Prostate gland (tissue), 2 donors: ENCODE measurements around the gene ZNF536. TPM values are rescaled to one million over a fixed set of nuclear protein-coding genes. Genes with fewer than 3 reads are reported as not detected.
A peak's percentile ranks its signal among the peaks of the same experiment; 100 is the strongest.

Experiments used
- DNase-seq: peaks from one replicate; pipeline ENCODE4 v3.0.0-alpha.2; 2019; ENCODE audit warnings: low spot score
- H3K27ac ChIP-seq, 2 donors: fragments of 200-600 bp; sonication (generic); 2 replicates each; pipeline ENCODE4 v1.5.1; 2017 to 2019
- H3K27me3 ChIP-seq: fragments of 200-600 bp; sonication (generic); replicated peaks from 2 replicates; pipeline ENCODE4 v1.5.1; 2019; ENCODE audit not compliant: insufficient read depth
- H3K36me3 ChIP-seq, 2 donors: fragments of 200-600 bp; sonication (generic); 1 replicate in 1 of 2; 2 replicates in 1 of 2; pipeline versions ENCODE4 v1.5.1 to v1.8.1; 2017 to 2019
- H3K4me1 ChIP-seq: fragments of 200-600 bp; sonication (generic); replicated peaks from 2 replicates; pipeline ENCODE4 v1.5.1; 2019
- H3K4me3 ChIP-seq, 2 donors: fragments of 200-600 bp; sonication (generic); 2 replicates each; pipeline ENCODE4 v1.5.1; 2017 to 2019
- H3K9me3 ChIP-seq: fragments of 200-600 bp; sonication (generic); 2 replicates; pipeline ENCODE4 v1.5.1; 2017
- POLR2A ChIP-seq: fragments of 450-650 bp; IDR thresholded peaks from one replicate; pipeline ENCODE4 v1.6.1; 2016; ENCODE audit warnings: antibody characterized with exemption, mild to moderate bottlenecking
- POLR2AphosphoS5 ChIP-seq: sonication (generic); formaldehyde crosslinking; IDR thresholded peaks from one replicate; pipeline ENCODE4 v1.6.1; 2017; ENCODE audit warnings: antibody characterized with exemption
- WGBS: methylation state at CpG from one replicate; pipeline ENCODE4 v1.1.5; 2018; 5-methylcytosine and 5-hydroxymethylcytosine counted together
- intact Hi-C: fragments of 100-400 bp; cut with DNase I; formaldehyde crosslinking; loops from one replicate; pipeline ENCODE4 v1.14.2; 2022
- total RNA-seq, 2 donors: library from RNA; depleted of rRNA; stranded (reverse); fragments of >200 nt; gene quantifications; one replicate each; pipeline ENCODE4 v1.1.0, GENCODE V29; 2016
- TF ChIP-seq, protein P1 (sequence below), 4 experiments: fragments of 200-600 bp in 2 of 4; fragments of 450-650 bp in 2 of 4; sonication (generic) in 2 of 4; IDR thresholded peaks; 1 replicate in 3 of 4; 2 replicates in 1 of 4; pipeline ENCODE4 v1.5.1; 2016 to 2019; ENCODE audit warnings: antibody characterized with exemption in 4 of 4, mild to moderate bottlenecking in 2 of 4, moderate library complexity in 2 of 4

ZNF536 gene
- total RNA-seq, 2 donors from 2014 or later: 1.1 to 42.0 TPM

- Histone ChIP-seq H3K4me3 (no peak overlapping the region), H3K27me3 (peaks cover 7% of the 10 kb centered on the region), H3K27ac (no peak overlapping the region), H3K4me1 (no peaks in the 10 kb centered on the region), H3K36me3 (no peaks in the 10 kb centered on the region), H3K9me3 (no peaks in the 10 kb centered on the region)
- DNase-seq: no peak
- TF ChIP-seq POLR2A (no peak), POLR2AphosphoS5 (no peak)
- TF ChIP-seq, protein P1, sequence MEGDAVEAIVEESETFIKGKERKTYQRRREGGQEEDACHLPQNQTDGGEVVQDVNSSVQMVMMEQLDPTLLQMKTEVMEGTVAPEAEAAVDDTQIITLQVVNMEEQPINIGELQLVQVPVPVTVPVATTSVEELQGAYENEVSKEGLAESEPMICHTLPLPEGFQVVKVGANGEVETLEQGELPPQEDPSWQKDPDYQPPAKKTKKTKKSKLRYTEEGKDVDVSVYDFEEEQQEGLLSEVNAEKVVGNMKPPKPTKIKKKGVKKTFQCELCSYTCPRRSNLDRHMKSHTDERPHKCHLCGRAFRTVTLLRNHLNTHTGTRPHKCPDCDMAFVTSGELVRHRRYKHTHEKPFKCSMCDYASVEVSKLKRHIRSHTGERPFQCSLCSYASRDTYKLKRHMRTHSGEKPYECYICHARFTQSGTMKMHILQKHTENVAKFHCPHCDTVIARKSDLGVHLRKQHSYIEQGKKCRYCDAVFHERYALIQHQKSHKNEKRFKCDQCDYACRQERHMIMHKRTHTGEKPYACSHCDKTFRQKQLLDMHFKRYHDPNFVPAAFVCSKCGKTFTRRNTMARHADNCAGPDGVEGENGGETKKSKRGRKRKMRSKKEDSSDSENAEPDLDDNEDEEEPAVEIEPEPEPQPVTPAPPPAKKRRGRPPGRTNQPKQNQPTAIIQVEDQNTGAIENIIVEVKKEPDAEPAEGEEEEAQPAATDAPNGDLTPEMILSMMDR (IDR thresholded peaks at IDR 0.05): no peak
- WGBS: 58% methylated on average over 17 of the region's 17 CpGs
- intact Hi-C loops: no loop called here
Observed at GRCh38 chr19:30373593-30373992, 1.4 kb downstream of the ZNF536 start.

DNA sequence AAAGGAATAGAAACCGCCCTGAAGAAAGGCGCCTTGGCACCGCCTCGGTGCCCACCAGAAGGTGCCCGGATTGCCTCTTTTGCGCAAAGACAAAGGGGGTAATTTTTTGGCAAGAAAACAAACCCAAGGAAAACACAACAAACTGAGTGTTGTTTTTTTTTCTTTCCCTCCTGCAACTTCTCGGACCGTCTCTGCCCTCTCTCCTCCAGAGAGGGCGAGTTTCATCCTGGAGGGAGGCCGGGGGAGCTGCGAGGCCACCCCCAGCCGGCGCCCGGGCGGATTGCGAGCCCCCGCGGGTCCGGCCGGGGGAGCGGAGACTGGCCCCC lies 2.3 kb downstream of the ZNF536 start:
- TF ChIP-seq POLR2A: no peak
- TF ChIP-seq, protein P1 (IDR thresholded peaks at IDR 0.05): no peak
- no peak for TF ChIP-seq POLR2AphosphoS5
- peak overlapping the region; percentile 1 to 18 for H3K4me3 ChIP-seq
- intact Hi-C loops: no loop called here
- 16% methylated on average over 17 of the region's 21 CpGs for WGBS
- no peaks in the 10 kb centered on the region for H3K36me3 ChIP-seq
- no peaks in the 10 kb centered on the region for H3K4me1 ChIP-seq
- no peaks in the 10 kb centered on the region for H3K9me3 ChIP-seq
- DNase-seq: no peak
- H3K27ac ChIP-seq: no peak overlapping the region
- peaks cover 7% of the 10 kb centered on the region for H3K27me3 ChIP-seq

- no peak for TF ChIP-seq POLR2A
- TF ChIP-seq, protein P1 (IDR thresholded peaks at IDR 0.05): no peak
- TF ChIP-seq POLR2AphosphoS5: no peak
- no peak for DNase-seq
- no peak overlapping the region for H3K27ac ChIP-seq
- H3K36me3 ChIP-seq: no peaks in the 10 kb centered on the region
- peaks cover 7% of the 10 kb centered on the region for H3K27me3 ChIP-seq
- H3K4me3 ChIP-seq: peak overlapping the region; percentile 1 to 18
- H3K9me3 ChIP-seq: no peaks in the 10 kb centered on the region
- intact Hi-C loops: no loop called here
- no peaks in the 10 kb centered on the region for H3K4me1 ChIP-seq
- 1% methylated on average over 75 of the region's 85 CpGs for WGBS
Observed at GRCh38 chr19:30374865-30375552, 2.8 kb downstream of the ZNF536 start.

DNA sequence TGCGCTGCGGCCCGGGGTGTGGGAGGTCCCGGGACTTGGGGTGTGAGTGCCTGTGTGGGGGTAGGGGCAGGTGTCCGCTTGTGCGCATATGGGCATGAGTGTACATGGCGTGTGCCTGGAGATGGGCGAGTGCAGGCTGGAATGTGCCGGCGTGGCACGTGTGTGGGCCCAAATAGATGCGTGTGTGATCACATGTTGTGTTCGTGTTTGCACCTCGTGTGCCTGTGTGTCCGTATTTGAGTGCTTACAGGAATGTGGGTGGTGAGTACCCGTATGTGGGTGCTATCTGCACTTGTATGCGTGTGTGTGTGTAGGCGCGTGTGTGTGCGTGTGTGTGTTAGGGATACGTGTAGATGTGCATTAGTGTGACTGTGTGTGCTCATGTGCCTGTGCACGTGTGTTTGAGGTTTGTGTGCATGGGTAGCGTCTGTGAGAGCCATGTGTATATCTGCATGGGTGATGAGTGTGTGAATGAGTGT lies 3.4 kb downstream of the ZNF536 start:
- H3K9me3 ChIP-seq: no peaks in the 10 kb centered on the region
- H3K36me3 ChIP-seq: no peaks in the 10 kb centered on the region
- H3K4me1 ChIP-seq: no peaks in the 10 kb centered on the region
- intact Hi-C loops: no loop called here
- H3K4me3 ChIP-seq: no peak overlapping the region
- no peak overlapping the region for H3K27ac ChIP-seq
- 58% methylated on average over 23 of the region's 23 CpGs for WGBS
- peaks cover 7% of the 10 kb centered on the region for H3K27me3 ChIP-seq
- no peak for DNase-seq
- no peak for TF ChIP-seq POLR2A
- no peak for TF ChIP-seq POLR2AphosphoS5
- TF ChIP-seq, protein P1 (IDR thresholded peaks at IDR 0.05): no peak

- H3K4me3 ChIP-seq: no peak overlapping the region
- H3K27ac ChIP-seq: no peak overlapping the region
- 65% methylated on average over 4 of the region's 4 CpGs for WGBS
- H3K4me1 ChIP-seq: no peaks in the 10 kb centered on the region
- H3K27me3 ChIP-seq: peaks cover 3% of the 10 kb centered on the region
- H3K36me3 ChIP-seq: no peaks in the 10 kb centered on the region
- TF ChIP-seq, protein P1 (IDR thresholded peaks at IDR 0.05): no peak
- no peak for TF ChIP-seq POLR2A
- no peak for TF ChIP-seq POLR2AphosphoS5
- no peak for DNase-seq
- H3K9me3 ChIP-seq: no peaks in the 10 kb centered on the region
- intact Hi-C loops: no loop called here
Observed at GRCh38 chr19:30376272-30376671, 4.1 kb downstream of the ZNF536 start.
